Left lobe of liver (tissue), 2 donors: ENCODE data around the gene COL9A3. TPM values are rescaled to one million over a fixed set of nuclear protein-coding genes. Genes with fewer than 3 reads are reported as not detected.
A peak's percentile ranks its signal among the peaks of the same experiment; 100 is the strongest.
"Not testable (repeated sequence)": the region's sequence is repeated elsewhere in the genome, so short reads cannot be mapped to it uniquely, and the experiment has no call there.

Source experiments
- ATAC-seq: fragments of 200-7000 bp; cut with Tn5 transposase; one replicate; pipeline ENCODE4 v1.9.1; 2020; ENCODE audit warnings: mild to moderate bottlenecking, moderate library complexity
- DNase-seq: peaks from one replicate; pipeline ENCODE4 v3.0.0-alpha.2; 2020; ENCODE audit warnings: low spot score
- total RNA-seq: library from RNA; stranded (reverse); gene quantifications from one replicate; pipeline ENCODE4 v1.2.1, GENCODE V29; 2021
- donor health status: DM: no; HTN: no; CAD: no; lungs with moderate emphysema.
- donor health status: DM: no; HTN: yes; CAD: no.

COL9A3 gene
- total RNA-seq, 1 donor from 2014 or later: 4.0 TPM

DNA sequence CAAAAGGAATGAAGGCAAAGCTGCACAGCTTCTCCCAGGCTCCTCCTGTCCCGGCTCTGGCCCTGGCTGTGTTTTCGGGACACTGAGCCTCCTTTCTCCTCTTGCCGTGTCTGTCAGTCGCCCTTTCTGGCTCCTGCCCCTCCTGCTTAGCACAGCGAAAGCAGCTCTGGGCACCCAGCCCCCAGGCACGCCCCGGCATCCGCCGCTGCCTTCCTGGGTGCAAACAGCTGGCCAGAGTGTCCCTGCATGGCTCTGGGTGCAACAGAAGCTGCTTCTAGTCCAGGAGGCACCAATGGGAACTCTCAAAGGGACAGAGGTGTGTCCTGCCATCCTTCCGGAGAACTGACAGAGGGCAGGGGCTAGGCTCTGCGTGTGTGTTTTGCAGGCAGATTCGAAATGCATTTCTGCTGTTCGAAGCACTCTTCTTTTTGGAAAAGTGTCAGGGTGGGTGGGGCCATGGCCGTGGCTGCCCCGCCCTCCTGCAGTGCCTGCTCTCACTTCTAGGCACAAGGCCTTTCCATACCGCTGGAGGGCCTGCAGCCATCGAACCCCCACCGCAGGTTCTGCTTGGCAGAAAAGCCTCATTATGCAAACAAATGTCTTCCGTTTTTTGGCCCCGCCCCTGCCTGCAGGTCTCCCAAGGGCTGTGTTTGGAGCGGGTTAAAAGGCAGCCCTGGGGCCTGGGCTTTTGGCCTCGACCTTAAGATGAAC lies 15.5 kb downstream of the COL9A3 start:
- DNase-seq: peak; percentile 84

GRCh38 chr20:62832951-62833391 lies 16.1 kb downstream of the COL9A3 start:
- ATAC-seq (peak; percentile 71), DNase-seq (peak; percentile 95)

More for the DNA sequence above, 15.5 kb downstream of the COL9A3 start:
- ATAC-seq: peak; percentile 67

DNA sequence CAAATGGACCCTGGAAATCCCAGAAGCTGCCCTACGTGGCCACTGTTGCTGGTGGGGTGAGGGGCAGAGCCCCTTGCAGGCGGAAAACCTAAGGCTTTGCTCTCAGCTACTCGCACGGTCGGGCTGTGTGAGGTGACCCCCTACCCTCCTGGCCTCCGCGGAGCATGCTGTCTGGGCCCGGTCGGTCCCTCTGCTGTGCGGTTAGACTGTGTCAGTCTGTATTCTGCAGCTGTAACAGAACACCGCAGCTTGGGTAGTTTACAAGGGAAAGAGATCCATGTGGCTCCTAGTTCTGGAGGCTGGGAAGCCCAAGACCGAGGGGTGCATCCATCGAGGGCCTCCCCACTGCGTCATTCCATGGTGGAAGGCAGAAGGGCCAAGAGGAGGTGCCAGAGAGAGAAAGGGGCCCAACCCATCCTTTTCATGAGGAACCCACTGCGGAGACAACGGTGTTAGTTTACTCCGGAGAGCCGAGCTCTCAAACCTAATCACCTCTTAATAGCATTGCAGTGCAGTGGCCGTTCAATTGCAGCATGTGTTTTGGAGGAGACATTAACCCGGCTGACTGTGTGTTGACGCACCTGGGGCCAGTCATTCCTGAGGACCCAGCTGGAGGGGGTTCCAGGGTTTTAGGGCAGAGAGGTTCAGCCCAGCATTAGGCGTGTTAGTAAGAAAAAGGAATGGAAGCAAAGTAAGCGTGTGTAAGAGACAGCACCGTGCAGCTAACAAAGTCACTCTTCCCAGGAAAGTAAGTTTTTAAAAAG lies 18.3 kb downstream of the COL9A3 start:
- no peak for ATAC-seq
- DNase-seq: no peak

DNA sequence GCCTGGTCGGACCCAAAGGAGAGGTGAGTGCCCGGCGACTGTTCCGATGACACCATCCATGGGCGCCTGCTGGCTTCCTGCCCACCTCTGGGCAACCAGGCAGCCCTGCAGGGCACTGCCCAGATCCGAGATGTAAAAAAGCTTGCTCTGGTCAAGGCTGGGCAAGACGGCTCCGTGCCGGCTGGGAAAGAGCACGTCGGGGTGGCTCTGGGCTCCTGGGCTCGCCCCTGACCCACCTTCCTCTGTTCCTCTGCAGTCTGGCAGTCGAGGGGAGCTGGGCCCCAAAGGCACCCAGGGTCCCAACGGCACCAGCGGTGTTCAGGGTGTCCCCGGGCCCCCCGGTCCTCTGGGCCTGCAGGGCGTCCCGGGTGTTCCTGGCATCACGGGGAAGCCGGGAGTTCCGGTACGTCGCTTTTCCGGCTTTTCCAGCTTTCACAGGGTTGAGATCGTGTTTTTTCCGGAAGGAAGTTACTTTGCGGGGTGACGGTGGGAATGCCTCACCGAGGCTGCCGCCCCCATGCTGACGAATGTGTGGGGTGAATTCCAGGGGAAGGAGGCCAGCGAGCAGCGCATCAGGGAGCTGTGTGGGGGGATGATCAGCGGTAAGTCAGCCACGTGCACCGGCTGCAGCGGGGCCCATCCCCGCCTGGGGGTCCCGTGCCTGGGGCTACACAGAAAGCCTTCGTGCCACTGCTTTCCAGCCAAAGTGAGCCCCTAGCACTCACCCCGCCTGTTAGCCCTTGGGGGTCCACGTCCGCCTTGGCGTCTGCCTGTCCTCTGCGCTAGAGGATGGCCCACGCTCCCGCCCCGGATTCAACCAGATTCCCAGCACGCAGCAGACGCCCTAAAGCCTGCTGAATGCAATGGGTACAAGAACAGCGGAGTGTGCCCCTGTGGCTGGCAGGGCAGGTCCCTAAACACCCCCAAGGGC lies 19.3 kb downstream of the COL9A3 start:
- DNase-seq: no peak
- ATAC-seq: no peak

GRCh38 chr20:62836967-62837490 lies 20.2 kb downstream of the COL9A3 start:
- no peak for DNase-seq
- ATAC-seq: no peak

DNA sequence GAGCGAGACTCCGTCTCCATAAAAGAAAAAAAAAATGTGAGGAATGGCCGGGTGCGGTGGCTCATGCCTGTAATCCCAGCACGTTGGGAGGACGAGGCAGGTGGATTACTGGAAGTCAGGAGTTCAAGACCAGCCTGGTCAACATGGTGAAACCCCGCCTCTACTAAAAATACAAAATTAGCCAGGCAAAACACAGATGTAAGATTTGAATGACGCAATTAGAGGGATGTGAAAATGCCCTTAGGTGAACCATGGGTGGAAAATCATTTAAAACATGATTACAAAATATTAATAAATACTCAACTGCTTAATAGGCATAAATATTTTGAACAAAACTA lies 20.9 kb downstream of the COL9A3 start:
- DNase-seq (no peak), ATAC-seq (no peak)

DNA sequence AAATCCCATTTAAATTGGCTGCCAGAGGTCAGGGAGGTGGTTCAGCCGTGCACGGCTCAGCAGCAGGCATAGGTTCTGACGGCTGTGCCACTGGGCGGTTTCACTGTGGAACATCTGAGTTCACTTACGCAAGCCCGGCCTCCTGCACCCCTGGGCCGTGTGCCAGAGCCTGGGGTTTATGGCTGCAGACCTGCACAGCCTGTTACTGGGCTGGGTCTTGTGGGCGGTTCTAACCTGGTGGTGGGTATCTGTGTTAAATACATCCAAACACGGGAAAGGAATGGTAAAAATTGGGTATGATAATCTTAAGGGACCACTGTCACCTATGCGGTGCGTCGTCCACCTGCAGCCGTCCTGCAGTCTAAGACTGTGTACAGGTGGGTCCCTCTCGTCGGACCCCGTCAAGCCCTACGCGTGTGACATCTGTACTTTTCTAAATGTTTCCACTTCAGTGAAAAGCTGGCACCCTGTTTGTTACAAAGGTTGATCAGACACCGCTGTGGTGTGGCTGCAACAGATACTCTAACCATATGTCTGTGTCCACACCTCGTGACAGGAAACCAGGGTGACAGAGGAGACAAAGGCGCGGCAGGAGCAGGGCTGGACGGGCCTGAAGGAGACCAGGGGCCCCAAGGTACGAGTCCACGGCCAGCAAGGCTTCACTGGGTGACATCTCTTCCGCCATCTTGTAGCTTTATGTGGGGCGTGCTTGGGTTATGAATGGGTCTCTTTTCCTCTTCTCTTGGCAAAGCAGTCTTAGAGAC lies 21.5 kb downstream of the COL9A3 start:
- DNase-seq (peak; percentile 96), ATAC-seq (peak; percentile 82)

GRCh38 chr20:62839261-62839660 lies 22.4 kb downstream of the COL9A3 start:
- no peak for DNase-seq
- no peak for ATAC-seq

- DNase-seq (no peak), ATAC-seq (no peak)
These were observed 23.0 kb downstream of the COL9A3 start for GRCh38 chr20:62839816-62840215.

DNA sequence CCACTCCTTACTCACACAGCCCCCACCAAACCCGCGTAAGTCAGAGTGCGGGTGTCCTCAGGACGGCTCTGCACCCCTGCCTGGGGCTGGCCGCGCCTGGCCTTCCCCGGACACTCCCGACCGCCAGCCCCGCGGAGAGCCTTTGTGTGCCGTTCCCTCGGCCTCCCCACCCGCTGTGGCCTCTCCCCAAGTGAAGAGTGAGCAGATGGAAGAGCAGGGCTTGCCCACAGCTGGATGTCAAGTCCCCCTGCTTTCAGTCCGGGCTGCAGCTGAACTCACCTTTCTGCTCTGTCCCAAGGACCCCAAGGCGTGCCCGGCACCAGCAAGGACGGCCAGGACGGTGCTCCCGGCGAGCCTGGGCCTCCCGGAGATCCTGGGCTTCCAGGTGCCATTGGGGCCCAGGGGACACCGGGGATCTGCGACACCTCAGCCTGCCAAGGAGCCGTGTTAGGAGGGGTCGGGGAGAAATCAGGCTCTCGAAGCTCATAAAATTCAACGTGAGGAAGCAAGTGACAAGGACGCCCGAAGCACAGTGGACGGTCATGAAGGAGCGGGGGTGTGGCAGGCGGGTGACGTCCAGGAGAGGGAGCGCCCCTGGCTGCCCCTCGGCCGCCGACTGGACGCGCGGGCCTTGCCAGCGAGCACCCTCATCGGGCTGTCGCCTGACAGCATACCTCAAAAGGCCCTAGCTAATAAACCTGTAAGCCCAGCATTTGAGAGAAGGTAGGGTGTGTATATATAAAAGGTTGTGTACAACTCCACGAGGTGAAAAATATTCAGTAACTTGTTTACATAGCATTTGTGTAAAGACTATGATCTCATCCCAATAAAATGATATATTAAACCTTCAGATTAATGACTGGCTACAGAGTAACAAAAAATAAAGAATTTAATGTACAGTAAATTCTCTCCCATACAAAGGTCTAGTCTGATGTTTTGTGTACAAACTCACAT lies 23.7 kb downstream of the COL9A3 start:
- ATAC-seq: no peak
- DNase-seq: no peak

DNA sequence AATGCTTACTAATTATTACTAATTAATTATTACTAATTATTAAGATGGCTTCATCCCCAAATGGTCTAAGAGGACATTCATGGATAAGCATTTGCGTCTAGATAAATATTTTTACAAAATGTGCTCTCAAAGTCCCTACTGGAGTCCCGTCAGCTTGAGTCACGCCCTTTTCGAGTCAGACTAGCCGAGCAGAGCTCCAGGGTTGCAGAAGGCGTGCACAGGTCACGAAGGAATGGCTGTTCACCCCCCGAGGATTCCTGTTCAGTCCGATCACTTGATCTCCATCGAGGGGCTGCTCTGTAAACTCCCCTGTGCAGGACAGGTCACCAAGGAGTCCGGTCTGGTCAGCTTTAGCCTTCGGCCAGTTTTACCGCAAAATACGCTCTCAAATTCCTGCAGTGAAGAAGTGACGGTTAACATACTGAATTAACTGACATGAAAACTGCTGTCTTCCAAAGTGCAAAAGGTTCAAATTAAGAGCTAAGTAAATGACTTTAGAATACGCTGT lies 24.9 kb downstream of the COL9A3 start:
- no peak for ATAC-seq
- DNase-seq: no peak

GRCh38 chr20:62843656-62844055 lies 26.8 kb downstream of the COL9A3 start:
- ATAC-seq (no peak), DNase-seq (no peak)

- ATAC-seq (no peak), DNase-seq (no peak)
These were observed 27.3 kb downstream of the COL9A3 start for GRCh38 chr20:62844182-62844581.

DNA sequence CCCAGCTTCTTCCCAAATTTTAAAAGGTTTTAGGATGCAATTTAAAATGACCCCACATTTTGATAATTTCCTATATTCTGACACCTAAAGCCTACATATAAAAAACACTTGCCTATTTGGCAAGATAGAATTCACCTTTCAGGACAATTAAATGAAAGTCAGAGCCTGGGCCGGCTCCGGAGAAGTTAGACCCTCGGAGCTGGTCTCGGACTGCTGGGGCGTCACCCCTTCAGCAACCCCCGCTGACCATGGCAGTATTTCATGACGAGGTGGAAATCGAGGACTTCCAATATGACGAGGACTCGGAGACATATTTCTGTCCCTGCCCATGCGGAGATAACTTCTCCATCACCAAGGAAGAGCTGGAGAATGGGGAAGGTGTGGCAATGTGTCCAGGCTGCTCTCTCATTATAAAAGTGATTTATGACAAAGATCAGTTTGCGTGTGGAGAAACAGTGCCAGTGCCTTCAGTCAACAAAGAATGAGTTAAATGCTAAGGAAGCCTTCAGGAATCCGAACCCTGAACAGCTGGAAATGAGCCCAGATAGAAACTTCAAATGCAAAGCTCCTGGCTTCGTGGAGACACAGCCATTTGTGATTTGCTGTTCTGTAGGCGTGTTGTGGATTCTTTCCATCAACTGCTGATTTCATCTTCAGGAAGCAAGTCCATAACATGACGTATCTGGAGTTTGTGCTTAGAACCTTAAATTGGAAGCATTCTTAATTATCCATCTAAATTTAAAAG lies 28.7 kb downstream of the COL9A3 start:
- ATAC-seq: no peak
- DNase-seq: no peak

DNA sequence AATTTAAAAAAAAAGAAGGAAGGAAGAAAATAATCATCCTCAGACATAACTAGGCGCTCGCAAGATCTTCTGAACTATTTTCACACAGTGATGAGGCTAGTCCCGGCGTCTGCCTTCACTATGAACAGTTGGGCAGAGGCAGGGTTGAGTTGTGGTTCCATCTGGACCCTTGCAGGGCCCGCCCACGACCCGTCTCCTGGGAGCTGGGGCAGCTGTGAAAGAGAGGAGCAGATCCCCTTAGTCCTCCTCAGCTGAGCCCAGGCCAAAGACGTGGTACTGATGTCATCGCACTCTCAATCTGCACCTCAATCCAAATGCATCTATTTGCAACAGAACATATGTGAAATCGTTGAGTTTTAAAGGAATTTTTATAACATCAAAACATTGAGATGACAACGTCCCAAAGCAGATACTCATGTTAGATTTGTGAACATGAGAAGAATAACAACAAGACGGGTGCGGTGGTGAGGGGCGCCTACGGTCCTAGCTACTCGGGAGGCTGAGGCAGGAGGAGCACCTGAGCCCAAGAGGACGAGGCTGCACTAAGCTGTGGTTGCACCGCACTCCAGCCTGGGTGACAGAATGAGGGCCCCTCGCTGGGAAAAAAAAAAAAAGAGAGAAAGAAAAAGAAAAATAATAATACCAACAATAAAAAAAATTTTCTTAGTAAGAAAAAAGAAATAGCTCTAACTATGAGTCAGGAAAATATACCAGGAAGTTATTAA lies 29.5 kb downstream of the COL9A3 start:
- DNase-seq (no peak), ATAC-seq (no peak)

DNA sequence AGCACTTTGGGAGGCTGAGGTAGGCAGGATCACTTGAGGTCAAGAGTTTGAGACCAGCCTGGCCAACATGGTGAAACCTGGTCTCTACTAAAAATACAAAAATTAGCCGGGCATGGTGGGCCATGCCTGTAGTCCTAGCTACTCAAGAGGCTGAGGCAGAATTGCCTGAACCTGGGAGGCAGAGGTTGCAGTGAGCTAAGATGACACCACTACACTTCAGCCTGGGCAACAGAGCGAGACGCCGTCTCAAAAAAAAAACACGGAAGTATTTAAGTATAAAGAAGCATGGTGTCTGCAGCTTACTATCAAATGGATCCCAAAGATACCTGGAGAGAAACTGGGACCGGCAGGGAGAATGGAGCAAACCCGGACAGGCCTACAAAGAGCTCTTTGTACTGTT lies 32.1 kb downstream of the COL9A3 start:
- DNase-seq, ATAC-seq: not testable (repeated sequence)

- ATAC-seq: no peak
These were observed 32.6 kb downstream of the COL9A3 start for GRCh38 chr20:62849431-62849830.

More at GRCh38 chr20:62849431-62849830, 32.6 kb downstream of the COL9A3 start:
- DNase-seq: no peak
